HG03354 (cell line): ENCODE data around the gene YARS1.
A peak's percentile ranks its signal among the peaks of the same experiment; 100 is the strongest.

ENCODE experiments used
- ATAC-seq: cut with Tn5 transposase; IDR thresholded peaks from one replicate; pipeline ENCODE4 v1.9.1; 2021; ENCODE audit warnings: mild to moderate bottlenecking; ENCODE audit not compliant: unreplicated experiment, poor library complexity, severe bottlenecking

Gene YARS1

GRCh38 chr1:32817159-32817814, at the start of gene YARS1, which contains the start of gene S100PBP:
TSS of gene YARS1 (minus strand) at chr1:32817358. CDS start at chr1:32817244, 114 bp downstream.
TSS of gene S100PBP (plus strand) at chr1:32817653. CDS start at chr1:32826100, 8,447 bp downstream.
- peak; percentile 85 for ATAC-seq

DNA sequence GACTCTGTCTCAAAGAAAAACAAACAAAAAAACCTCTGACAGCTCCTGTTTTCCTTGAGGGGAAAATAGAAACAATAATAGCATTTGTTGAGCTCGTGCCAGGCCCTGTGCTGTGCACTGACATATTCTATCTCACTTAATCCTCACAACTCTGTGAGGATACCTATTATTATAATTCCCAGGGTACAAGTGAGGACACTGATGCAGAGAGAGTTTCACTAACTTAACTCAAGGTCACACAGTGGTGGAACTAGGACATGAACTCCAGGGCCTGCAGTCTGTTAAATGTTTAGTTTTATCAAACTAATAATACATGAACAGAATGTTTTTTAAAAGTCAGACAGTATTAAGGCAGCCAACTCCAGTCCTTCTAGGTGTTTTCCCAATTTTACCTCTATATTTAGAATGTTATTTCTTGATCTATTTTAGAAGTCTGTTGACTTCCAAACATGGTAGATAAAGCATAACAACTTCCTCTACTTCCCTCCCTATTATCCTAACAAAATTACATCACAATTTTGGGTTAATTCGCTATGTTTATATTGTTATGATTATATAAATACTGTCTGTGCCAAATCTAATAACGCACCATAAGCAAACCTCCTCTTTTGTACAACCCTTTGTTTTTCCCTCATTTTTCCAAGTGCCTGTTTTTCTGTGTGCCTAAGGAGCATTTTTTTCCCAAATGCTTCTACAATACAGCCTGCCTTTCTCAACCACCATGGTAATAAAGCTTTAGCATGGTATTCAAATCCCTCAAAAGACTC, 48.7 kb upstream of the YARS1 start:
- ATAC-seq, result no peak

GRCh38 chr1:32864375-32865019, 47.3 kb upstream of the YARS1 start:
- ATAC-seq, result no peak

DNA sequence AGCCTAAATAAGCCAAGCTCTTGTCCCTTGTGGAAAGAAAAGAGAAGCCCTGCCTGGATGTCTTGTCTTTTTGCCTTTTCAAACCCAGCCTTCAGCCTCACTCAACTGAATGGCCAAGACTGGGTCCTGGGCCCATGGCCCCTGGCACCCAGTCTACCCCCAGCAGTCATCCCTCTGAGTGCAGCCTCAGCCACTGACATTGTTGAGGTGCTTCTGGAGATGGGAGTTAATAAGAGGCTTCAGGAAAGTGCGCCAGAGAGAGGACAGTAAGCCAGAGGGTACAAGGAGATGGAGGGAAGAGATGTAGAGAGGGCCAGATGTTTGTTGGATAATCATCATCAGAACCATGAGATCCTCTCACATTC, 46.7 kb upstream of the YARS1 start:
- no peak for ATAC-seq

DNA sequence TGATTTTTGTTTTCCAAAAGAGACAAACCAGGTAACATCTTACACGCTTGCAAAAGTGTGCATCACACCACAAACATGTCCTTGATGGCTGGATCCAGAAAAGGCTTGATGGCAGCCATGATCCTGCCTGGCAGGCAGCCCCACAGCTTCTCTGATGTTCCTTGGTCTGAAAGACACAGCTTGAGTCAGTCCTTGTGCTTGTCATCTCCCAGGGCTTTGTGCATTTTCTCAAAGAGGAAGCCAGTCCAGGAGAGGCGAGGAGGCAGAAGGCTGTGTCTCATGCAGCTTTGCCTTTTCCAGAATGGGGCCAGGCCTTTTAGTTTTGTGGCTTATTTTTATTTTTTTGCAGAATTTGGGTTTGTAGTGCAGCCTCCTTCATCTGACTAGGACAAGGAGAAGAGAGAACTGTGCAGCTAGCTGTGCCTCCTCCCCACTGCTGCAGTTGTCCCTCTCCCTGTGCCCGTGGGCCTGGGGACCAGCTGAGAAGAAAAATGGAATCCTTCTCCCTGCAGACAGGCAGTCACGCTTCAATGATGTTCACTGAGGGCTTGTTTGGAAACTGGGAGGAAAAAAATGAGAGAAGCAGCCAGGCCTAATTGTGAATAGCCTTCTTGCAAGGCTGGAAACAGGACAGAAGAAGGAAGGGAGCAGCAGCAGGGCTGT, 46.2 kb upstream of the YARS1 start:
- ATAC-seq, result no peak

DNA sequence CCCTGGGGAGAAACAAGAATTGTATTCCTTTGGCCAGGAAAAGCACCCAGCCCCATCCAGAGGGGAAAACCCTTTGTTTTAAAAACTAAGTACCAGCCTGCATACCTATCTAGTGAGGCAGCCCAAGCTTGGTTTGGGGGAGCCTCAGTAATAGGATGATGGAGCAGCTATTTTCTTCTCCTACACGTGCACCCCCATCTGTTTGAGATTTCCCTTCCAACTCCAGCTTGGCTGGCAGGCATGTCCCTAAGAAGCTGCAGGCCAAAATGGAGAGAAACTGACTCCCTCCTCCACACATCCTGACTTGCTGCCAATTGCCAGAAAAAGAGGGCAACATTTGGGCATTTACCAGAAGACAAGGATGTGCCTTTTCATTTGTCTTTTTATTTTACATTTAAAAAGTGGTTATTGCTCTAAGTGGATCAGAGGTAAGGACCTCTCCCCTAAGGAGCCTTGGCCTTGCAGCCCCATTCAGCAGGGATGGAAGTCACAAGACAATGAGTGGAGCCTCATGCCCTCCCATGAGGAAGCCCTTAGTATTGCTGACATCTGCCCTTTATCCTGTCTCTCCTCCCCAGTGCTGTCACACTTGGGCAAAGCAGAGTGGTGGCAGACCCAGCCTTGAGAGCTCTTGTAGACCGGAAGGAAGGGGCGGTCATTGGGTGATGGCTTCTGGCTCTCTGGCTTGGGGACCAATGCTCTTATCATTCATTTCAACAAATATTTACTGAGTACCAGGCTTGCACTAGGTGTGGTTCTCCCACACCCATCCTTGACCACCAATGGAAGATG, 44.9 kb upstream of the YARS1 start:
- no peak for ATAC-seq

- ATAC-seq, result no peak
These were observed 43.4 kb upstream of the YARS1 start for GRCh38 chr1:32860566-32860965.

DNA sequence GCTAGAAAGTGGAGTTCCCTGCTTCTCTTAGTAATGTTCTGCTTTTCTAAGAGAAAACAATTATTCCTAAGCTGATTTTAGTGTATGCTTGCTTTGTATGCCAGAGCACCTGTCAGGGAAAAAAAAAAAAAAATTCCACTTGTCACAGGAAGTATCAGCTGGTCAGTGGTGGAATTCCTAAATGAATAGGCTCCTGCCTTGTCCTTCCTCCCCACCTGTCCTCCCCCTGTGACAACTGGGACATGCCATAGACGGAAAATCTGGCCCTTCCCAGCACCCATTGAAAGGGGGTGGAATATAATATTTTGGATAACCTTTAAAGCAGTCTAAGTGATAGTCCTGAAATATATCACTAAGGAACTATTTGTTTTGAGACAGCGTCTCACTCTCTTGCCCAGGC, 42.8 kb upstream of the YARS1 start:
- ATAC-seq, result no peak

DNA sequence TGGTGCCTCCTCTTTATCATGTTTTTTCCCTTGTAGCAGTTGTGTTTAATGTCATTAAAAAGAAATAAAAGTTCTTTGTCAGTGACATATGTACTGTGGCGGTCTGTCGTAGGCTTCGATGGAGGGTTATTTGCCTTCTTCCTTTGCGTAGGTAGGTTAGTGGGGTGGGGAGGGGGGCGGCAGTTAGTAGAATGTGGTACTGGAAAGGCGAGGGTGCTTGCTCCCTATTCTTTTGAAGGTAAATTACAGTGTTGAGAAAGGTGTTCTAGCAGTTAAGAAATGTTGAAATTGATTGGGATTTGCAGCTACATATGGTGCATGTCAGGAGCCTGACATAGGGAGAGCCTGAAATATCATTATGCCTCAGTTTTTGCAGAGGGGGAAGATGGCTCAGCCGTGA, 41.6 kb upstream of the YARS1 start:
- no peak for ATAC-seq

DNA sequence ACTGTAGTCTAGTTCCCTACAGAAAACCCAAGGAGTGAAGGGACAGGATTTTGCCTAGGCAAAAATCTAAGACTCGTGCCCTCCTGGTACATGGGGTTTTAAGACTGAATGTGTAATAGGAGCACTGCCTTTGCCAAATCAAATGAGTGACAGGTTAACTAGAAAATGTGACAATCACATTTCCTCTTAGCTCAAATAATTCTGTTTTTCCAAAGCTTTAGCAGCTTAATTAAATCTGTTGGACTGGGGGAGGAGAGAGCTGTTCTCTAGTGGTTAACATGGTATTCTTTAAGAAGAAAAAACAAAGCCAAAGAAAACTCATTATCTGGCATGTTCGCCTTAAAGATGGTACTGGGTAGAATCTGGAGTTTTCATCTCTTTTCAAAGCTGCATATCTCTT, 41.0 kb upstream of the YARS1 start:
- no peak for ATAC-seq

- ATAC-seq, result no peak
These were observed 38.9 kb upstream of the YARS1 start for GRCh38 chr1:32855861-32856617.

DNA sequence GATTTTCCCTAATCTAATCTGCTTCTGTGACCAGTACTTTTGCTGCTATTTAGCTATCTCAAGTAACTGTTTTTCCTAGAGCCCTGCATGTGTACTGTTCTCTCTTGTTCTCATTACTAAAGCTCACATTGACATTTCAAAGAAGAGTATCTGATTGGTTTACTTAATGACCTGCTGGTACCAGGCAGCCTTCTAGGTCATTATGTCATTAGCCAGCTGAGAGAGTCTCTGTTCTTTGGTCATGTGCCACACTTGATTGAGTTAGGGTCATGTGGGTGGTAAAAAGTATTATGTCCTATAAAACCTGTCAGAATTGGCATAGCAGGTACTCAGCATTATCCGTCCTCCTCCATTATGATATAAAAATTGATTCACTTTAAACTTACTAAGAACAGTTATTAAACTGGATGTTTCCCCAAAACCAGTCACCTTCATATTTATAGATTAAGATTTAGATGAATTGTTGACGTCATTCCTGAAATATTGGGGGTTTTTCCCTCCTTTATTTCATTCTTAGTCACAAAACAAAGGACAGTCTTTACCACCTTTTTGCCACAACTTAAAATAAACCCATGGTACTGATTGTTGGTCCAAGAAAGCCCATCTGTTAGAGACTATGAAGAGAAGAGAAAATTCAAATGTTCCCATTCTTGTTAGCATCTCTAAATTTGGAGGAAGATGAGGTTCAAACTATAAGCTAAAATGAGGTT, 31.4 kb upstream of the YARS1 start:
- ATAC-seq, result no peak

GRCh38 chr1:32831878-32832277, 14.7 kb upstream of the YARS1 start:
- no peak for ATAC-seq

- no peak for ATAC-seq
These were observed 13.1 kb upstream of the YARS1 start for GRCh38 chr1:32830092-32830852.

- ATAC-seq, result no peak
These were observed 11.2 kb upstream of the YARS1 start for GRCh38 chr1:32828341-32828740.

DNA sequence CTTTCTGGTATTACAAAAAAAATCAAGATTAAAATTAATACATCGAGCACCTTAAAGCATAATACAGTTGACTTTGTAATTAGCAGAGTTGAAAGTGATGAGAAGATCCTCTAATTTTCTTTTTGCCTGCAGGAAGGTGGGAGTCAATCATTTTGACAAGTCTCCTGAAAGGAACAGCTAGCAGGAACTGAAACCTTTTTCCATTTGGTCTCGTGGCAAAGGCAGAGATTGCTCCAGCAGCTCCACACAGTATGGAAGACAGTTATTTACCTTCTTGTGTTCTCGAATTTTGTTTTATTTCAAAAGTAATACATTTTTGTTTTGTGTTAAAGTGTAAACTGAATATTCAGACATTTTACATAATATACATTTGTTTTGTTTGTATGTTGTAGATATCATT, 8.0 kb upstream of the YARS1 start:
- ATAC-seq, result no peak

DNA sequence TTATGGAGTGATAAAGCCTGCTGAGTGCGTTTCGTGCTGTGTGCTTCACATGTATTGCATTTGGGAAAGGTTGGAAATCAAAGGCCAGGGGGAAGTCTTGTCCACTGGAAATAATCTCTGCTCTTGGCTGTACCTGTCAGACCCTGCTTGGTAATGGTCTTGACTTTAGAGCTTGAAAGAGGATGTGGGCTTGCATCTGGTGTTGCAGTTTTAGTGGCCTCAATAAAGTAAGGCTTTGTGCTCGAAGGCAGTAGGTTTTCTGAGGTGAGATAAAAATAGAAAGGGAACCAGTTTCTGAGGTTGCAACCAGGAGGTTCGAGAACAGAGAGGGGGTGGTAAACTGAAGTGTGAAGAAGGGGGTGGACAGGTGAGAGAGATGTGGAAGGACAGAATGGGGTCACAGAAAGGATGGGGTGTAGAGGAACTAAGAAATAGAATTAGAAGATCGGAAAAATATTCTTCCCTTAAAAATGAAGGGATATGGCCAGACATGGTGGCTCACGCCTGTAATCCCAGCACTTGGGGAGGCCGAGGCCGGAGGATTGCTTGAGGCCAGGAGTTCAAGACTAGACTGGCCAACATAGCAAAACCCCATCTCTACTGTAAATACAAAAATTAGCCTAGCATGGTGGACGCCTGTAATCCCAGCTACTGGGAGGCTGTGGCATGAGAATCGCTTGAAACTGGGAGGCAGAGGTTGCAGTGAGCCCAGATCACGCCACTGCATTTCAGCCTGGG, 1.8 kb upstream of the YARS1 start:
- peak; percentile 35 for ATAC-seq
